ENCODE data around the gene CD101.

Gene CD101

DNA sequence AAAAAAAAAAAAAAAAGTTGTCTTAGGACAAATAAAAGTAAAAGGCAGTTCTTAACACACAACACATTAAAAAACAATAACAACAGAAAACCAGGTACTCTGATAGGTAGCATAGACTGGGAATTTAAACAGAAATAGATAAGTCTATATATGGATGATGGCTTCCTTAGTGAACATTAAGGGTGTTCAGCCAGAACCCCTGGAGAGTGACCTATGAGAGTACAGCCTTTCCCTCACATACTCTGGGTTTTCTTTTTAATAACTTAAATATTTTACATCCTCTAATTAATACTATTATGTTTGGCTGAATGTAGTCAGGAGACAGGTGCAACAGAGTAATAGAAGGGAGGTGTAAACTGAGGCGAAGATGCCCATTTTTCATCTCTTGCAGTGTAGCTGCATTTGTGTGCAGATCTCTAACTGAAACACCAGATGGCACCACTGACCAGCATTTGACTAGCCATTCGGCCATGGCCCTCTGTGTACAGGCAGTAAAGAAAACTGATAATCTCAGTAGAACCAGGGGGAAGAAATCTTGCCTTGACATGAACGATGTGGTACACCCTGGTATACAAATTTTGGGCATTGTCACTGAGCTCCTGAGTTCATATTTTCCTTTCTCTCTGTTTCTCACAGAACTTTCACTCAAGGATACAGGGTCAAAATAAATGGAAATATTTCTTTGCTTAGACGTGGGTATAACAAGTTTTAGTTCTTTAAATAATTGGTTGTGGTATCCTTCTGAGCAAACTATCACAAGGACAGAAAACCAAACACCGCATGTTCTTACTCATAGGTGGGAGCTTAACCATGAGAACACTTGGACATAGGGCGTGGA is 66.2 kb downstream of the CD101 start:
- TF ChIP-seq POLR2A (IDR thresholded peaks at IDR 0.05; ENCODE audit: low read depth, low read length), result no peak
- DNase-seq (ENCODE audit: insufficient read length, low spot score) (peak; percentile 23), FAIRE-seq (peak; percentile 89)

GRCh38 chr1:117068580-117068979 is 67.0 kb downstream of the CD101 start:
- FAIRE-seq (no peak), DNase-seq (ENCODE audit: insufficient read length, low spot score) (no peak)
- no peak for TF ChIP-seq POLR2A (IDR thresholded peaks at IDR 0.05; ENCODE audit: low read depth, low read length)

DNA sequence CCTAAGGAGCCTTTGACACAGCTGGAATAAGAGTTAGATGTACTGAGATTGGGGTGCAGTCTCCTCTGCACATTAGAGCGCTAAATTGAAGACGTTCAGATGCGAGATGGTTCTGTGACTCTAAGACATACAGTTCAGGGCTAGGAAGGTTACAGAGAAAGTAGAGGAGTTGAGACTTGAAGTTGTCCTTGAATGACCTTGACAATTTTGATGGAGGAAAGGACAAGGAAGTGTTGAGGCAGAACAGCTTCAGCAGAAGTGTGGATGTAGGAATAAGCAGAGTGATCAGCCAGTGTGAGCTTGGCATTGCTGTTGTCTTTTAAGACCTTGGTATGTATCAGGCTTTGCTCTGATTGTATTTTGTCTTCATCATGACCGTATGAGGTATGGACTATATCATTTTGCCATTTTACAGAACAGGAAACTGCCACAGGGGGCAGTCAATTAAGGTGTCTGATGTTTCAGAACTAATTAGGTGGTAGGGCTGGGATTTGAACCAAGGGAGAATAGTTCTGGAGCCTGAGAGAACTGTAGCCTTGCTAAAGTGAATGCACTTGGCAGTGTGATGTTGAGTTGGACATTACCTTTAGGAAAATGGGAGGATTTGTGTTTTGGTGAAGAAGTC is 67.8 kb downstream of the CD101 start:
- no peak for FAIRE-seq
- no peak for TF ChIP-seq POLR2A (IDR thresholded peaks at IDR 0.05; ENCODE audit: low read depth, low read length)
- no peak for DNase-seq (ENCODE audit: insufficient read length, low spot score)

GRCh38 chr1:117070124-117070523 is 68.6 kb downstream of the CD101 start:
- FAIRE-seq (no peak), DNase-seq (ENCODE audit: insufficient read length, low spot score) (no peak)
- no peak for TF ChIP-seq POLR2A (IDR thresholded peaks at IDR 0.05; ENCODE audit: low read depth, low read length)

GRCh38 chr1:117076648-117077047 is 75.1 kb downstream of the CD101 start:
- no peak for FAIRE-seq
- DNase-seq (ENCODE audit: insufficient read length, low spot score), result no peak
- no peak for TF ChIP-seq POLR2A (IDR thresholded peaks at IDR 0.05; ENCODE audit: low read depth, low read length)

GRCh38 chr1:117077267-117077666 is 75.7 kb downstream of the CD101 start:
- TF ChIP-seq POLR2A (IDR thresholded peaks at IDR 0.05; ENCODE audit: low read depth, low read length), result no peak
- DNase-seq (ENCODE audit: insufficient read length, low spot score), result peak; percentile 53
- peak; percentile 100 for FAIRE-seq

GRCh38 chr1:117079737-117080136 is 78.2 kb downstream of the CD101 start:
- no peak for TF ChIP-seq POLR2A (IDR thresholded peaks at IDR 0.05; ENCODE audit: low read depth, low read length)
- FAIRE-seq (no peak), DNase-seq (ENCODE audit: insufficient read length, low spot score) (no peak)

- no peak for FAIRE-seq
- no peak for TF ChIP-seq POLR2A (IDR thresholded peaks at IDR 0.05; ENCODE audit: low read depth, low read length)
Observed at GRCh38 chr1:117084231-117084630, 82.7 kb downstream of the CD101 start.

More at GRCh38 chr1:117084231-117084630, 82.7 kb downstream of the CD101 start:
- no peak for DNase-seq (ENCODE audit: insufficient read length, low spot score)
